HL-60/S4 treated with retinoic acid at 250 ng/mL for 4 days and 3 days (cell line): Measurements from ENCODE around the gene BTNL9.
"Not testable (repeated sequence)": the region's sequence is repeated elsewhere in the genome, so short reads cannot be mapped to it uniquely, and the experiment has no call there.

ENCODE experiments used
- in situ Hi-C: fragments of 300-500 bp; cut with MboI; formaldehyde crosslinking; loops from 2 replicates; pipeline ENCODE4 v1.7.0; 2022; ENCODE audit warnings: low sequenced_read_pairs

BTNL9 gene

GRCh38 chr5:181042036-181042713 lies 2.1 kb downstream of the BTNL9 start:
- in situ Hi-C loops = no loop called here

GRCh38 chr5:181042722-181043121 lies 2.7 kb downstream of the BTNL9 start:
- in situ Hi-C loops = no loop called here

GRCh38 chr5:181043285-181044092 lies 3.4 kb downstream of the BTNL9 start:
- in situ Hi-C loops = no loop called here

- in situ Hi-C loops = no loop called here
Observed at GRCh38 chr5:181044093-181044599, 4.1 kb downstream of the BTNL9 start.

DNA sequence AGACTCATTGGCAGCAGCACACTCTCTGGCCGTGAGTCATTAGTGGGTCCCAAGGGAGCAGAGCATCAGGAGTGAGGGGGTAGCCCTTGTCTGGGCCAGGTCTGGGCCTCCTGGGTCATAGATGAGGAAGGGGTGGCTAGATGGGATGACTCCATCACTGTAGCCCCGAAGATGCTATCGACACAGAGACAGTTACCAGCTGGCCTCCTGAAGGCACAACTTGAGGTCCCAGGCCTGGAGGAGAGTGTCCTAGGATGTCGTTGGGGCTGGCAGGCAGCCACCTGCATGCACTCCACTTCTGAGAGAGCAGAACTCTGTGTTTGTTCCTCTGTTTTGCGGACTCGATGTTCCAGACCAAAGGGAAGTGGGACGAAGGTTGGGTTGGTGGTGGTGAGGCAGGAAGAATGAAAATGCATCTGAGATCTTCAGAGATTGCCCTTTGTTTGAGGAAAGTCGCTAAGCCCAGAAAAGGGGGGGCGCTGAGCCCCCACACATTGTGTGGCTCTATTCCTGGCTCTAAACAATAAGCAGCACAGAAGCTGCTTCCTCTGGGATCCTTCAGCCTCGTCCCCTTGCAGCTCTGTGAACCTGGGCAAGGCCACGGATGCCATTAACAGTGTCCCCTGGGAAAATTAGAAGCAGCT lies 4.7 kb downstream of the BTNL9 start:
- in situ Hi-C loops = no loop called here

GRCh38 chr5:181045316-181045715 lies 5.2 kb downstream of the BTNL9 start:
- in situ Hi-C loops = no loop called here

- in situ Hi-C loops = not testable (repeated sequence)
Observed at GRCh38 chr5:181045857-181046256, 5.8 kb downstream of the BTNL9 start.

DNA sequence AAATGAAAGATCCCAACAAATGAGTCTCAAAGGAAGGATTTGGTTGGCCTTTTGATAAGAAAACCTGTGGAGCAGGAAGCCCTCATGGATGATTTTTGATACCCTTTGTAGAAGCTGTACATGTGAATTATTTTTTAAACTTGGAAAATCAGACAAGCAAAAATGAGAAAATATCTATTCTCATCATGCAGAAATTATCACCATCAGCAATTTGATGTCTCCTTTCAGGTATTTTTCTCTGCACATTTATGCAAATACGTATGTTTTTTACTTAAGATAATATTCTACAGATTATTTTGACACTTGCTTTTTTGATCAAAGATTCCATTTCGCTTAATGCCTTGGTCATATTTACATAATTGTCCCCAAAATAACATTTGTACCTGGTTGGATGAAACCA lies 7.2 kb downstream of the BTNL9 start:
- in situ Hi-C loops = no loop called here

- in situ Hi-C loops = no loop called here
Observed at GRCh38 chr5:181047921-181048320, 7.9 kb downstream of the BTNL9 start.

GRCh38 chr5:181050016-181050415 lies 9.9 kb downstream of the BTNL9 start:
- in situ Hi-C loops = no loop called here

DNA sequence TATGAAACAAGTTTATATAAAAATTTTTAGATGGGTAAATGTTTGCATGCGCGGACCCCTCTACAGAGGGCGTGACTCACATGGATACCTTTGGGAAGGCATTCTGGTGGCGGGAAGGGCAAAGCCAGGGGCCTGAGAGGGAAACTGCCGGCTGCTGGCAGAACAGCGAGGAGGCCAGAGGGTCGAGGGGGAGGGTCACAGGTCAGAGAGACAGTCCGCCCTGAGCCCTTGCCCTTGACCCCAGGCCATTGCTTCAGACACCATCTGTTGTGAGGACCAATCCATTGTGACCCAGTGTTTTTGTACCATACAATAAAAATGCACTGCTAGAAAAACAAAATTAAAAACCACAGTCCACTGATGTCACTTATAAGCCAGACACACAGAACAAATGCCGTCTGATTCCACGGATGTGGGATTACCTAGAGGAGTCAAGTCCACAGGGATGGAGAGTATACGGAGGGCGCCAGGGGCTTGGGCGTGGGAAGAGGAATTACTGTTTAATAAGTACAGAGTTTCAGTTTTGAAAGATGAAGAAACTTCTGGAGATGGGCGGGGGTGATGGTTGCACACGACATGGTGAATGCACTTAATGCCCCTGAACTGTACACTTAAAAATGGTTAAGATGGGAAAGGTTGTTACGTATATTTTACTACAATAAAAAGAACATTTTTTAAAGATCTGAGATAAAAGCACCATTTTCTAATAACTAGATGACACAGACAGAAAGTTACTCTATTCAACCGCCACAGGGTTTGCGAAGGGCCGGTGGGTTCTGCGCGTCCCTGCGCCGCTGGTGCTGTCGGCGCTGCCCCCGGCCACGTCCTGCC lies 12.0 kb downstream of the BTNL9 start:
- in situ Hi-C loops = no loop called here

DNA sequence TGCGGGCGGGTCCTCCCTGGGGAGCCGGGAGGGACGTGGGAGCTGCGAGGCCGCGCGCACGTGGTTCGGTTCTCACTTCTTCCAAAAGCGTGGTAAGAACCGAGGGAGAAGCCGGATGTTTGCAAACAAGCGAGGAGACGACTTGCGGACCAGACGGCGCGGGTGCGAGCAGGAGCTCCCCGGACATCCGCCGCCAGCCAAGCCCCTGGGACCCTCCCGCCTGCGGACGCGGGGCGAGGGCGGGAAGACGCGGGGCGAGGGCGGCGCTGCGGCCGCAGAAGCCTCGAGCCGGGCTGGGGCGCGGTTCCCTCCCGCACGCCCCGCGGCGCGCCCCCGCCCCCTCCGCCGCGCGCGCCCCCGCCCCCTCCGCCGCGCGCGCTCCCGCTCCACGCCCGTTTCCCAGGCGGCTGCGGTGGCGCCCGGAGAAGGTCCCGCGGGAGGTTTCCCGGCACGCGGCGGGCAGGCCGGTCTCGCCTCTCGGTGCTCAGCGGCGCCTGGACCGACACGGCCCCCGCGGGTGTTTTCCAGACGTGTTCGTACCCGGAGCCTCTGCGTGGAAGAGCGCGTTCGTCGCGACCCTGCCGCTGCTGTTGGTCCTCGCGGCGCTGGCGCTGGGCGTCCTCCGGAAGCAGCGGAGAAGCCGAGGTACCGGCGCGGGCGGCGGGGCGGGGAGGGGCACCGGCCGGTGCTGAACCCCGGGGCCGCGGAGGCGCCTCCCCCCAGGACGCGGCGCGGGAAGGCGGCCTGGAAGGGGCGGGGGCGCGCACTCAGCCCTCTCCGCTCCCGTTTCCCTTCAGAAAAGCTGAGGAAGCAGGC lies 12.8 kb downstream of the BTNL9 start:
- in situ Hi-C loops = no loop called here

DNA sequence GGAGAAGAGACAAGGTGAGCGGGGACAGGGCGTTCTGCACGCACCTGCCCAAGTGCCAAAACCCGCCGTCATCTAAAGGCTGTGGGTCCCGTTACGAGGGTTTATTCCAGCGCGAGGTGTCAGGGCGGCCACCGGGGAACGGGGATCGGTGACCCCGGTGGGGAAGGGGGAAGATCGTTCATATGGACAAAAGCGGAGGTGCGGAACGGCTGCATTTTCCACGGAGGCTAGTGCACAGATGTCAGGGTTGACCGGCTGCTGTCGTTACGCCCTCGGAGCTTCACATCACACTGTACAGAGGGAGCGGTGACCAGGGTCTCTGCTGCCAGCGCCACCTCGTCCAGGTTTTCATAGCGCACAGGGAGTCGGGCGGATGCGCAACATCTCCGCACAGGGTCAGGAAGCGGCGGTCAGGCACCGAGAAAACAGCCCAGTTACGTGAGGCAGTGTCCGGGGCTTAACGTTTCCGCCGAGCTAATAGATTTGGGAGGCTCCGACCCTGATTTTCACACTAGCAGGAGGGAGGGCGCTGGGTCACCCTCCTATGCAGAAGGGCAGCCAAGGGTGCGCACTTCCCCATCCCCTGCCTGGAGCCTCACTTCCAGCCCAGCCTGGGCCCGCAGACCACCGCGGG lies 13.5 kb downstream of the BTNL9 start:
- in situ Hi-C loops = no loop called here

- in situ Hi-C loops = no loop called here
Observed at GRCh38 chr5:181054138-181054537, 14.1 kb downstream of the BTNL9 start.

DNA sequence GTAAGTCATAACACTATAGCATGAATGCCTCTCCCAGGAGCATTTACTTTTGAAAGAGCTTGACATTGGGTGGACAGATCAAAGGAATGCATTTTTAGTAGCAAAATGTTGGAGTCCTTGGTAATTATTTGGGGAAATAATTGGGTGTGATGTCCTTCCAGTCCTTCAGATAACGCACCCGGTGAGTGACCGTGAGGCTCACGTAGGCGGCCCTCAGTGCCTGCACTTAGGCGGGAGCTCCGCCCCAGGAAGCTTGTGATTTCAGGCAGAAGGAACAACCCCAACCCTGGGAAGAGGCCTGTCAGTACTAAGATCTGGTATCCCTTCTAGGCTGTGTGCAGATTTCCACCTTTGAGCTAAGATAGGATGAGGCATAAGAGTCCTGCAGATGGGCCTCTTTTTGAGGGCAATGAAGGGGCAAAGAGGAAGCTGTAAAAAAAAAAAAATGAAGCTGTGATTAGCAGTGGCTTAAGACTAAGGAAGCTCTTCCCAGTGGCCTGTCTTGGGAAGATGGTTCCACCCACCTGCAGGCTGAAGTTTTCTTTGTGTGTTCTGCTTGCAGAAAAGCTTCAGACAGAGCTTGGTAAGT lies 14.9 kb downstream of the BTNL9 start:
- in situ Hi-C loops = no loop called here

DNA sequence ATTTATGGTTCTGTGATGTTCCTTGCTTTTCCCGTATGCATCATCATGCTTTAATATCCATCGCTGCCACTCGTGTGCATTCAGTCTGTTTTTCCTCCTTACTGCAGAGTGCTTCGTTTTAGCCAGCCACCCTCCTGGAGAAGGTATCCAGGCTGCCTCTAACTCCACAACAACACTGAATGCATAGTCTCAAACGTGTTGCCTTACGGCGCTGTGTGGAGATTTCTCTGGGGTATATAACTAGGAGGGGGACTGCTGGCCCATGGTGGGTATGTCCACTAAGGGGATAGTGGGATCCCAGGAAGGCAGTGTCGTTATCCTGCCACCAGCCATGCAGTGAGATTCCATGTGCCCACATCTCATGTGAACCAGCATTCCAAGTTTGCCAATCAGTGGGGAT lies 16.4 kb downstream of the BTNL9 start:
- in situ Hi-C loops = no loop called here

DNA sequence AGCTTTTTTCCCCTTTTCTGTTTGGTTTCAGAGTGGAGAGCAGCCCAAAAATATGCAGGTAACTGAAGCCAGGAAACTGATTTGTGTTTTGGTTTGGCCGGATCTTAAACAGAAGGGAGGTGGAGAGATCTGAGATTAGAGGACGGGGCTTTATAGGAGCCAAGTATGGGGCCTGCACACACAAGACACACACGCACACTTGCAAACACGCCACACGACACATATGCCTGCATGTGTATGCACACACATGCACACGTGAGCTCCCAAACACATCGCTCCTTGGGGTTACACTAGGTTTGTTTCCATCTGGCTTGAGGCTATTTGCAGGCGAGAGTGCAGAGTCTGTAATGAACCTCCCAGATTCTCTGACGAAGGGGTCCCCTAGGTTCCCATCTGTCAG lies 18.3 kb downstream of the BTNL9 start:
- in situ Hi-C loops = no loop called here

DNA sequence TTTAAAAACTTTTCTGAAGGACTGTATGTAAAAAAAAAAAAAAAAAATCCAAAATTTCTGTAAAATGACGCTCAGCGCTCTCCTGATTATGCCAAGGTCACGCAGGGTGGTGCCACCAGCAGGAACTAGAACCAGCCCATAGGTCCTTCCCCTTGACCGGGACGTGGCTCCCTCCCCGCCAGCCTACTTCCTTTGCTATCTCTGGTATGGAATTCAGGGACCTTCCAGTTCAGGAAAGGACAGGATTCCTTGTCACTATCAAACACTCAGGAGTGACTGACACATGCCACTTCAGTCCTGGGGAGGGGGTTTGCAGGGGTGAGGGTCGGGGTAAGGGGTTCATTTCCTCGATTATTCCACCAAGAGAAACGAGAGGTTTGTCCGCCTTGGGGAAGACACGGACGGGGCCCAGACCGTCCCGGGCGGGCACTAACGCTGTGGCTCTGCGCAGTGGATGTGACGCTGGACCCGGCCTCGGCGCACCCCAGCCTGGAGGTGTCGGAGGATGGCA lies 18.8 kb downstream of the BTNL9 start:
- in situ Hi-C loops = no loop called here
